Hepatocyte (in vitro differentiated cells): ENCODE data around the gene CDS2. TPM values are rescaled to one million over a fixed set of nuclear protein-coding genes. Genes with fewer than 3 reads are reported as not detected.

ENCODE experiments used
- DNase-seq: peaks from one replicate; pipeline ENCODE4 v3.0.0-alpha.2; 2016; ENCODE audit warnings: low spot score
- H2AFZ ChIP-seq: fragments of 200-600 bp; sonication (generic); 2 replicates; pipeline ENCODE4 v1.6.0; 2016; ENCODE audit warnings: antibody characterized with exemption, mild to moderate bottlenecking
- H3K27ac ChIP-seq: fragments of 200-600 bp; sonication (generic); 2 replicates; pipeline ENCODE4 v1.5.1; 2016; ENCODE audit warnings: mild to moderate bottlenecking
- H3K27me3 ChIP-seq: fragments of 200-600 bp; sonication (generic); 2 replicates; pipeline ENCODE4 v1.6.1; 2016
- H3K36me3 ChIP-seq: fragments of 200-600 bp; sonication (generic); replicated peaks from 2 replicates; pipeline ENCODE4 v1.5.1; 2016; ENCODE audit warnings: low read depth; ENCODE audit not compliant: insufficient read depth
- H3K4me1 ChIP-seq: fragments of 200-600 bp; sonication (generic); 2 replicates; pipeline ENCODE4 v1.5.1; 2016; ENCODE audit warnings: mild to moderate bottlenecking, moderate library complexity; ENCODE audit not compliant: insufficient read depth
- H3K4me2 ChIP-seq: fragments of 200-600 bp; sonication (generic); 2 replicates; pipeline ENCODE4 v1.6.0; 2016
- H3K4me3 ChIP-seq: fragments of 200-600 bp; sonication (generic); 2 replicates; pipeline ENCODE4 v1.5.1; 2016; ENCODE audit warnings: mild to moderate bottlenecking
- H3K79me2 ChIP-seq: fragments of 200-600 bp; sonication (generic); 2 replicates; pipeline ENCODE4 v1.6.0; 2017; ENCODE audit warnings: mild to moderate bottlenecking
- H3K9me2 ChIP-seq: fragments of 200-600 bp; sonication (generic); replicated peaks from 2 replicates; pipeline ENCODE4 v1.6.0; 2017; ENCODE audit warnings: mild to moderate bottlenecking; ENCODE audit not compliant: insufficient read depth
- H3K9me3 ChIP-seq: fragments of 200-600 bp; sonication (generic); 2 replicates; pipeline ENCODE4 v1.5.1; 2016; ENCODE audit warnings: low read depth, mild to moderate bottlenecking
- H4K20me1 ChIP-seq: fragments of 200-600 bp; sonication (generic); 2 replicates; pipeline ENCODE4 v1.6.0; 2016; ENCODE audit warnings: mild to moderate bottlenecking; ENCODE audit not compliant: insufficient read depth, poor library complexity, severe bottlenecking
- CTCF ChIP-seq: fragments of 200-600 bp; sonication (generic); IDR thresholded peaks from 2 replicates; pipeline ENCODE4 v1.5.1; 2016; ENCODE audit warnings: antibody characterized with exemption, mild to moderate bottlenecking; ENCODE audit not compliant: poor library complexity
- EZH2 ChIP-seq: fragments of 200-600 bp; sonication (generic); IDR thresholded peaks from 2 replicates; pipeline ENCODE4 v1.6.1; 2016; ENCODE audit warnings: antibody characterized with exemption, mild to moderate bottlenecking, borderline replicate concordance
- EZH2phosphoT487 ChIP-seq: fragments of 200-600 bp; sonication (generic); IDR thresholded peaks from one replicate; pipeline ENCODE4 v1.6.1; 2018; ENCODE audit warnings: antibody characterized with exemption, mild to moderate bottlenecking, low read depth, moderate library complexity; ENCODE audit not compliant: unreplicated experiment, severe bottlenecking
- WGBS: methylation state at CpG from one replicate; pipeline ENCODE4 v1.1.6; 2016; ENCODE audit warnings: low lambda C conversion rate; ENCODE audit errors: missing lambda C conversion rate; 5-methylcytosine and 5-hydroxymethylcytosine counted together
- polyA plus RNA-seq: library from polyadenylated mRNA; unstranded; fragments of >200 nt; fragmentation: Nextera tagmentation; extraction: Ambion mirVana; gene quantifications from 2 replicates; pipeline ENCODE4 v1.2.1, GENCODE V29; 2016
- total RNA-seq: library from RNA; depleted of rRNA; stranded (reverse); fragments of >200 nt; gene quantifications from 2 replicates; pipeline ENCODE4 v1.2.3, GENCODE V29; 2014

CDS2 gene
- total and polyA plus RNA-seq, 2 experiments from 2014 or later, result 27.0 to 48.9 TPM

GRCh38 chr20:5189917-5190316 lies 63.1 kb downstream of the CDS2 start:
- no peak for DNase-seq
- no peaks in the 10 kb centered on the region for H3K36me3 ChIP-seq
- 83% methylated on average over 6 of the region's 6 CpGs for WGBS
- no peak overlapping the region for H3K4me2 ChIP-seq
- H3K27me3 ChIP-seq, result no peaks in the 10 kb centered on the region
- no peak overlapping the region for H2AFZ ChIP-seq
- no peak for TF ChIP-seq EZH2
- TF ChIP-seq EZH2phosphoT487, result no peak
- no peak for TF ChIP-seq CTCF
- no peaks in the 10 kb centered on the region for H3K79me2 ChIP-seq
- H4K20me1 ChIP-seq, result no peaks in the 10 kb centered on the region
- no peaks in the 10 kb centered on the region for H3K9me3 ChIP-seq
- H3K4me1 ChIP-seq, result no peaks in the 10 kb centered on the region
- H3K4me3 ChIP-seq, result no peak overlapping the region
- no peaks in the 10 kb centered on the region for H3K9me2 ChIP-seq
- no peak overlapping the region for H3K27ac ChIP-seq

GRCh38 chr20:5190444-5190843 lies 63.6 kb downstream of the CDS2 start:
- Histone ChIP-seq H3K4me1 (no peaks in the 10 kb centered on the region), H4K20me1 (no peaks in the 10 kb centered on the region), H3K27ac (no peak overlapping the region), H3K79me2 (no peaks in the 10 kb centered on the region), H3K9me2 (no peaks in the 10 kb centered on the region), H3K36me3 (no peaks in the 10 kb centered on the region), H3K27me3 (no peaks in the 10 kb centered on the region), H3K4me3 (no peak overlapping the region), H3K4me2 (no peak overlapping the region), H3K9me3 (no peaks in the 10 kb centered on the region), H2AFZ (no peak overlapping the region)
- WGBS, result 97% methylated on average over 3 of the region's 3 CpGs
- DNase-seq, result no peak
- TF ChIP-seq EZH2 (no peak), CTCF (no peak), EZH2phosphoT487 (no peak)

GRCh38 chr20:5191829-5192569 lies 65.2 kb downstream of the CDS2 start:
- no peak overlapping the region for H3K27ac ChIP-seq
- H2AFZ ChIP-seq, result no peak overlapping the region
- no peak overlapping the region for H3K4me2 ChIP-seq
- H3K27me3 ChIP-seq, result no peaks in the 10 kb centered on the region
- peak; percentile 73 for DNase-seq
- TF ChIP-seq EZH2phosphoT487 (no peak), CTCF (peak; percentile 80)
- no peaks in the 10 kb centered on the region for H3K4me1 ChIP-seq
- no peaks in the 10 kb centered on the region for H3K79me2 ChIP-seq
- H3K9me3 ChIP-seq, result no peaks in the 10 kb centered on the region
- no peaks in the 10 kb centered on the region for H3K9me2 ChIP-seq
- H4K20me1 ChIP-seq, result no peaks in the 10 kb centered on the region
- 69% methylated on average over 9 of the region's 9 CpGs for WGBS
- no peaks in the 10 kb centered on the region for H3K36me3 ChIP-seq
- no peak overlapping the region for H3K4me3 ChIP-seq
